ENCODE results near the gene MAP3K7. TPM values are rescaled to one million over a fixed set of nuclear protein-coding genes. Genes with fewer than 3 reads are reported as not detected.

The MAP3K7 gene
- total RNA-seq, 1 experiment from 2014 or later: 31.9 TPM

DNA sequence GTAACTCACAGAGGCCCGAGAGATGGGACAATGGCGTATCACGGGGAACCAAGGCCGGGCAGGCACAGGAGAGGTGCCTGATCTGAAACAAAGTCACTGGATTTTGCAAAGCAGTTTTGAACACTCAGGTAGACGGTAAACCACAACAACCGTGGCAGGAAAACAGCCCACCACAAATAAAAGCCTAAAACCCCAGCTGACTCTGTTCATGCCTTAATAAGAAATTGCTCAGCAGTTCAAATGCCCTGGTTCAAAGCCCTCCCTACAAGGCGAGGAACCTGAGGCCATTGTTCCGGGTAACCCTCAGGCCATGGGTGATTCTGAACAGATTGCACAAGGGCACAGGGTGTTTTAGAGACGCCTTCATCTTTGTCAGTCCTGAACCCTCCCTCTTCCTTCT lies 114.2 kb downstream of the MAP3K7 start:
- H3K4me2 ChIP-seq: no peak overlapping the region
- no peak for DNase-seq
- intact Hi-C loops (cut with micrococcal nuclease; ENCODE audit: unreplicated experiment): loop anchor here (10.0 kb wide), 1 partner anchor 378 kb away; no protein-coding TSS in a partner anchor
- H2AFZ ChIP-seq: no peak overlapping the region
- H3K27ac ChIP-seq: no peak overlapping the region
- BruUV-seq (replicated peaks): no TSS peak
- no peaks in the 10 kb centered on the region for H3K36me3 ChIP-seq (ENCODE audit: low read depth)
- H3F3A ChIP-seq (ENCODE audit: insufficient read depth, low read depth): no peaks in the 10 kb centered on the region
- H4K20me1 ChIP-seq (ENCODE audit: insufficient read depth): no peaks in the 10 kb centered on the region
- H3K79me2 ChIP-seq (ENCODE audit: low read depth): no peaks in the 10 kb centered on the region
- POLR2A ChIA-PET (ENCODE audit: unreplicated experiment): no interaction called here
- no peaks in the 10 kb centered on the region for H3K9me2 ChIP-seq (ENCODE audit: insufficient read depth)
- H3K4me1 ChIP-seq (replicated peaks; ENCODE audit: insufficient read depth): no peaks in the 10 kb centered on the region
- CTCF ChIA-PET: no interaction called here
- TF ChIP-seq, protein P1, sequence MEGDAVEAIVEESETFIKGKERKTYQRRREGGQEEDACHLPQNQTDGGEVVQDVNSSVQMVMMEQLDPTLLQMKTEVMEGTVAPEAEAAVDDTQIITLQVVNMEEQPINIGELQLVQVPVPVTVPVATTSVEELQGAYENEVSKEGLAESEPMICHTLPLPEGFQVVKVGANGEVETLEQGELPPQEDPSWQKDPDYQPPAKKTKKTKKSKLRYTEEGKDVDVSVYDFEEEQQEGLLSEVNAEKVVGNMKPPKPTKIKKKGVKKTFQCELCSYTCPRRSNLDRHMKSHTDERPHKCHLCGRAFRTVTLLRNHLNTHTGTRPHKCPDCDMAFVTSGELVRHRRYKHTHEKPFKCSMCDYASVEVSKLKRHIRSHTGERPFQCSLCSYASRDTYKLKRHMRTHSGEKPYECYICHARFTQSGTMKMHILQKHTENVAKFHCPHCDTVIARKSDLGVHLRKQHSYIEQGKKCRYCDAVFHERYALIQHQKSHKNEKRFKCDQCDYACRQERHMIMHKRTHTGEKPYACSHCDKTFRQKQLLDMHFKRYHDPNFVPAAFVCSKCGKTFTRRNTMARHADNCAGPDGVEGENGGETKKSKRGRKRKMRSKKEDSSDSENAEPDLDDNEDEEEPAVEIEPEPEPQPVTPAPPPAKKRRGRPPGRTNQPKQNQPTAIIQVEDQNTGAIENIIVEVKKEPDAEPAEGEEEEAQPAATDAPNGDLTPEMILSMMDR (conservative IDR thresholded peaks at IDR 0.05): no peak
- TF ChIP-seq EZH2 (IDR thresholded peaks at IDR 0.05; ENCODE audit: low read depth): no peak
- H3K27me3 ChIP-seq (ENCODE audit: insufficient read depth, low read depth): no peaks in the 10 kb centered on the region
- no peak overlapping the region for H3K4me3 ChIP-seq
- H3K9me3 ChIP-seq (ENCODE audit: insufficient read depth, low read depth): no peaks in the 10 kb centered on the region

DNA sequence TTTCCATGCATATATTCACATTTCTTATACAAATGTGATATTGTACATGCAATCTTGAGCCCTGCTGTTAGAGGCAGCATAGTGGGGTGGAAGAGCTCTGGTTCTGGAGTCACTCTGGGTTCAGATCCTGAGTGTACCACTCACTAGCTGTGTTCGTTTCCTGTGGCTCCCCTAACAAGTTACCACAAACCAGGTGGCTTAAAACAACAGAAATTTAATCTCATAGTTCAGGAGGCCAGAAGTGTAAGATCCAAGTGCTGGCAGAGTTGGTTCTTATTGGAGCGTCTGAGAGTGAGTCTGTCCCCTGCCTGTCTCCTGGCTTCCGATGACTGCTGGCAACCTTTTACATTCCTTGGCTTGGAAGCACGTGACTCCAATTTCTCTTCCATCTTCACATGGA lies 115.6 kb downstream of the MAP3K7 start:
- intact Hi-C loops (cut with micrococcal nuclease; ENCODE audit: unreplicated experiment): loop anchor here (10.0 kb wide), 1 partner anchor 376 kb away; no protein-coding TSS in a partner anchor
- H3K9me3 ChIP-seq (ENCODE audit: insufficient read depth, low read depth): no peaks in the 10 kb centered on the region
- no peaks in the 10 kb centered on the region for H3K79me2 ChIP-seq (ENCODE audit: low read depth)
- no peak overlapping the region for H3K4me2 ChIP-seq
- ChIA-PET POLR2A (ENCODE audit: unreplicated experiment) (no interaction called here), CTCF (no interaction called here)
- no peak overlapping the region for H3K27ac ChIP-seq
- no peaks in the 10 kb centered on the region for H3K9me2 ChIP-seq (ENCODE audit: insufficient read depth)
- no peaks in the 10 kb centered on the region for H4K20me1 ChIP-seq (ENCODE audit: insufficient read depth)
- no peaks in the 10 kb centered on the region for H3K27me3 ChIP-seq (ENCODE audit: insufficient read depth, low read depth)
- no peak for DNase-seq
- H2AFZ ChIP-seq: no peak overlapping the region
- no TSS peak for BruUV-seq (replicated peaks)
- H3K4me3 ChIP-seq: no peak overlapping the region
- TF ChIP-seq, protein P1 (conservative IDR thresholded peaks at IDR 0.05): no peak
- no peak for TF ChIP-seq EZH2 (IDR thresholded peaks at IDR 0.05; ENCODE audit: low read depth)
- H3K4me1 ChIP-seq (replicated peaks; ENCODE audit: insufficient read depth): no peaks in the 10 kb centered on the region
- H3K36me3 ChIP-seq (ENCODE audit: low read depth): no peaks in the 10 kb centered on the region
- no peaks in the 10 kb centered on the region for H3F3A ChIP-seq (ENCODE audit: insufficient read depth, low read depth)

DNA sequence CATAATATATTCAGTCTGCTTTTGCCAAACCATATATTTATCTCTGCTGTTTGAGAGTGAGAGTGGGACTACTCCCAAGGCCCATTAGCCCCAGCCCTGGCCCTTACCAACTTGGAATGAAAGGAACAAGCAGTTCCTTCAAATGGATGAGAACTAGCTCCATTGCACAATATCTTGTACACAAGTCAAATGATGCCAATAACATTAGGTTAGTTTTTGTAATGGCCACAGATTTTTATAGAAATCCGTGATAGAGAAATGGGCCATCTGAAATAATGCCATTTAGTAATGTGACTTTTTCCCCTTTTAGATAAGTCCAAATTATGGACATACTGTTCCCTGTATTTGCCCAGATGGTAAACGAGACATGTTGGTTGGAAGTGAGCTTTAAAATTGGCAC lies 117.0 kb downstream of the MAP3K7 start:
- POLR2A ChIA-PET (ENCODE audit: unreplicated experiment): no interaction called here
- no peaks in the 10 kb centered on the region for H3K4me1 ChIP-seq (replicated peaks; ENCODE audit: insufficient read depth)
- CTCF ChIA-PET: interaction anchor here (0.7 kb wide), 1 partner anchor 15 kb away, joined by 3 read pairs; no protein-coding TSS in a partner anchor
- no peaks in the 10 kb centered on the region for H3K9me2 ChIP-seq (ENCODE audit: insufficient read depth)
- no peaks in the 10 kb centered on the region for H4K20me1 ChIP-seq (ENCODE audit: insufficient read depth)
- no peak overlapping the region for H3K4me2 ChIP-seq
- H3K27me3 ChIP-seq (ENCODE audit: insufficient read depth, low read depth): no peaks in the 10 kb centered on the region
- no peaks in the 10 kb centered on the region for H3F3A ChIP-seq (ENCODE audit: insufficient read depth, low read depth)
- no peaks in the 10 kb centered on the region for H3K9me3 ChIP-seq (ENCODE audit: insufficient read depth, low read depth)
- no peak overlapping the region for H3K4me3 ChIP-seq
- H3K36me3 ChIP-seq (ENCODE audit: low read depth): no peaks in the 10 kb centered on the region
- no TSS peak for BruUV-seq (replicated peaks)
- no peak overlapping the region for H3K27ac ChIP-seq
- no peak for DNase-seq
- H3K79me2 ChIP-seq (ENCODE audit: low read depth): no peaks in the 10 kb centered on the region
- no peak for TF ChIP-seq EZH2 (IDR thresholded peaks at IDR 0.05; ENCODE audit: low read depth)
- TF ChIP-seq, protein P1 (conservative IDR thresholded peaks at IDR 0.05): no peak
- H2AFZ ChIP-seq: no peak overlapping the region
- intact Hi-C loops (cut with micrococcal nuclease; ENCODE audit: unreplicated experiment): loop anchor here (10.0 kb wide), 1 partner anchor 375 kb away; no protein-coding TSS in a partner anchor
